GM23338 (cell line): ENCODE measurements around the gene GNB1L. TPM values are rescaled to one million over a fixed set of nuclear protein-coding genes. Genes with fewer than 3 reads are reported as not detected.

Source experiments
- ATAC-seq: fragments of 200-7000 bp; cut with Tn5 transposase; 3 replicates; pipeline ENCODE4 v1.9.1; 2020
- DNase-seq: peaks from one replicate; pipeline ENCODE4 v3.0.0-alpha.2; 2015; ENCODE audit warnings: low spot score
- H2AFZ ChIP-seq: fragments of 200-600 bp; sonication (generic); 2 replicates; pipeline ENCODE4 v1.8.0; 2016; ENCODE audit warnings: antibody characterized with exemption, mild to moderate bottlenecking, moderate library complexity
- H3F3A ChIP-seq: fragments of 200-600 bp; sonication (generic); replicated peaks from 2 replicates; pipeline ENCODE4 v1.8.0; 2017; ENCODE audit warnings: antibody characterized with exemption, mixed run types, low read depth
- H3K27ac ChIP-seq: fragments of 200-600 bp; sonication (generic); 2 replicates; pipeline ENCODE4 v1.6.1; 2016; ENCODE audit warnings: low read depth
- H3K27me3 ChIP-seq: fragments of 200-600 bp; sonication (generic); 2 replicates; pipeline ENCODE4 v1.8.0; 2016; ENCODE audit warnings: mild to moderate bottlenecking, mixed run types, moderate library complexity; ENCODE audit not compliant: insufficient read depth
- H3K36me3 ChIP-seq: fragments of 200-600 bp; sonication (generic); 2 replicates; pipeline ENCODE4 v1.8.0; 2016; ENCODE audit warnings: mild to moderate bottlenecking; ENCODE audit not compliant: insufficient read depth
- H3K4me1 ChIP-seq: fragments of 200-600 bp; sonication (generic); 2 replicates; pipeline ENCODE4 v1.8.0; 2016; ENCODE audit warnings: mild to moderate bottlenecking, moderate library complexity; ENCODE audit not compliant: insufficient read depth
- H3K4me2 ChIP-seq: fragments of 200-600 bp; sonication (generic); 2 replicates; pipeline ENCODE4 v1.7.1; 2017; ENCODE audit warnings: mixed run types
- H3K4me3 ChIP-seq: fragments of 200-600 bp; sonication (generic); 2 replicates; pipeline ENCODE4 v1.6.1; 2016; ENCODE audit warnings: mixed run types
- H3K79me2 ChIP-seq: fragments of 200-600 bp; sonication (generic); replicated peaks from 2 replicates; pipeline ENCODE4 v1.8.0; 2017; ENCODE audit warnings: mild to moderate bottlenecking; ENCODE audit not compliant: insufficient read depth
- H3K9me2 ChIP-seq: fragments of 200-600 bp; sonication (generic); 2 replicates; pipeline ENCODE4 v1.8.0; 2017; ENCODE audit not compliant: insufficient read depth
- H4K20me1 ChIP-seq: fragments of 200-600 bp; sonication (generic); replicated peaks from 2 replicates; pipeline ENCODE4 v1.8.0; 2017; ENCODE audit warnings: mild to moderate bottlenecking; ENCODE audit not compliant: insufficient read depth
- H3K27ac Mint-ChIP-seq: 2 replicates; pipeline ENCODE4 v1.8.0; 2020; ENCODE audit warnings: inconsistent platforms, mild to moderate bottlenecking, moderate library complexity, mixed read lengths
- H3K27me3 Mint-ChIP-seq: 3 replicates; pipeline ENCODE4 v1.8.0; 2022; ENCODE audit warnings: low read depth, mild to moderate bottlenecking, moderate library complexity, mixed read lengths, inconsistent platforms; ENCODE audit not compliant: insufficient read depth, poor library complexity
- H3K36me3 Mint-ChIP-seq: 3 replicates; pipeline ENCODE4 v1.8.0; 2021; ENCODE audit warnings: low read depth, mild to moderate bottlenecking, inconsistent platforms, moderate library complexity, mixed read lengths
- H3K4me1 Mint-ChIP-seq: 3 replicates; pipeline ENCODE4 v1.8.0; 2020; ENCODE audit warnings: mild to moderate bottlenecking, inconsistent platforms, mixed read lengths
- H3K4me3 Mint-ChIP-seq: 3 replicates; pipeline ENCODE4 v1.8.0; 2021; ENCODE audit warnings: moderate library complexity, mild to moderate bottlenecking, inconsistent platforms, mixed read lengths
- H3K9me3 Mint-ChIP-seq: 3 replicates; pipeline ENCODE4 v1.8.0; 2020; ENCODE audit warnings: moderate library complexity, mild to moderate bottlenecking, inconsistent platforms, mixed read lengths
- EZH2phosphoT487 ChIP-seq: fragments of 200-600 bp; sonication (generic); IDR thresholded peaks from one replicate; pipeline ENCODE4 v1.8.1; 2018; ENCODE audit warnings: antibody characterized with exemption; ENCODE audit not compliant: unreplicated experiment
- JUNB ChIP-seq: IDR thresholded peaks from one replicate; pipeline ENCODE4 v1.6.1; 2016; ENCODE audit warnings: antibody characterized with exemption; ENCODE audit not compliant: unreplicated experiment
- NANOG ChIP-seq: IDR thresholded peaks from 2 replicates; pipeline ENCODE4 v1.6.1; 2016; ENCODE audit warnings: antibody characterized with exemption, borderline replicate concordance
- POLR2AphosphoS5 ChIP-seq: IDR thresholded peaks from 2 replicates; pipeline ENCODE4 v1.6.1; 2016; ENCODE audit warnings: antibody characterized with exemption, low read depth
- STAT1 ChIP-seq: IDR thresholded peaks from one replicate; pipeline ENCODE4 v1.6.1; 2016; ENCODE audit warnings: antibody characterized with exemption; ENCODE audit not compliant: unreplicated experiment
- ZNF114 ChIP-seq: fragments of 250-450 bp; sonication (Bioruptor Pico); IDR thresholded peaks from 2 replicates; pipeline ENCODE4 v1.5.0; 2020; ENCODE audit warnings: mild to moderate bottlenecking, moderate library complexity
- ZNF331 ChIP-seq: fragments of 250-450 bp; sonication (Bioruptor Pico); IDR thresholded peaks from 2 replicates; pipeline ENCODE4 v1.5.0; 2020; ENCODE audit warnings: low read depth, mild to moderate bottlenecking, moderate library complexity
- polyA plus RNA-seq: library from polyadenylated mRNA; unstranded; fragments of >200 nt; fragmentation: Nextera tagmentation; extraction: Ambion mirVana; gene quantifications from 2 replicates; pipeline ENCODE4 v1.2.1, GENCODE V29; 2016
- total RNA-seq: library from RNA; depleted of rRNA; stranded (reverse); fragments of >200 nt; shearing (Covaris generic); gene quantifications from 2 replicates; pipeline ENCODE4 v1.2.3, GENCODE V29; 2014
- TF ChIP-seq, protein P1 (sequence below): IDR thresholded peaks from 2 replicates; pipeline ENCODE4 v1.6.1; 2016; ENCODE audit warnings: antibody characterized with exemption
- TF ChIP-seq, protein P2 (sequence below): fragments of 250-450 bp; sonication (Bioruptor Pico); IDR thresholded peaks from 2 replicates; pipeline ENCODE4 v1.5.0; 2020; ENCODE audit warnings: mild to moderate bottlenecking, moderate library complexity
- TF ChIP-seq, protein P3 (sequence below), 2 experiments: fragments of 200-600 bp in 1 of 2; sonication (generic) in 1 of 2; conservative IDR thresholded peaks; 2 replicates each; pipeline versions ENCODE4 v1.5.1 to v1.6.1; 2016 to 2017; ENCODE audit warnings: antibody characterized with exemption in 2 of 2, low read depth in 2 of 2, mild to moderate bottlenecking in 2 of 2, moderate library complexity in 1 of 2
- TF ChIP-seq, protein P4 (sequence below): IDR thresholded peaks from one replicate; pipeline ENCODE4 v1.6.1; 2018; ENCODE audit warnings: antibody characterized with exemption; ENCODE audit not compliant: unreplicated experiment

The GNB1L gene
- total and polyA plus RNA-seq, 2 experiments from 2014 or later = 15.2 to 27.8 TPM

DNA sequence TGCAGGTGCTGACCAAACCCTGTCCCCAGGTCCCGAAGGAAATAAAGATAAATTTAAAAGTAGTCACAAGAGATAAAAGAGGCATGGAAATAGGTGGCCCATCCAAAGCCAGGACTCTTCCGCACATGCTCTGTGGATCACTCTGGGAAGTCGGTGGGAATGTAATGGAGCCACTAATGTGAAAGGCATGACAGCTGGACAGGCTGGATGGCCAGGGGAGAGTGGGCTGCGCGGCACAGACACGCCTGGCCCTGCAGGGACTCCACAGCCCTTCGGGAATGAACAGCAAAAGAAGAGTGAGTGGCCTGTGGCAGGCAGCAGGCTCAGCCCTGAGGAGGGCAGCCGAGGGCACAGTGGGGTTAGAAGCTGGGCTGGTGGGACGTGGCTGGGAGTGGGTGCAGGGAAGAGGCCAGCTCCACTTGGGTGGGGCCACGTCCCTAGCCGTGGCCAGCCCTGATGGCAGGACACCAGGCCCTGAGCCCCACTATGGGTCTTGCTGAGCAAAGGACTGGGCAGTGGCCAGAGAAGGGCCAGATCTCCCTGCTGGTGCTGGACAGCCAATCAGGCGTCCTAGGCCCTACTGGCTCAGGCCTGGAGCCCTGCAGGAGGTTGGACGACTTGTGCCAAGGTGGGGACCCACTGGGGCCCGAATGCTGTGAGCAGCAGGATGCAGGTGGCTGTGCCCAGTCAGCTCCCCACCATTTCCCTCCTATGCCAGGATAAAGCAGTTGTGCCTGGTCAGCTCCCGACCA is 31.3 kb upstream of the GNB1L start:
- TF ChIP-seq ZNF114 (CRISPR knock-in tag) (no peak), JUNB (no peak), STAT1 (no peak), NANOG (no peak), ZNF331 (CRISPR knock-in tag) (no peak), POLR2AphosphoS5 (no peak), EZH2phosphoT487 (no peak)
- TF ChIP-seq, protein P1, sequence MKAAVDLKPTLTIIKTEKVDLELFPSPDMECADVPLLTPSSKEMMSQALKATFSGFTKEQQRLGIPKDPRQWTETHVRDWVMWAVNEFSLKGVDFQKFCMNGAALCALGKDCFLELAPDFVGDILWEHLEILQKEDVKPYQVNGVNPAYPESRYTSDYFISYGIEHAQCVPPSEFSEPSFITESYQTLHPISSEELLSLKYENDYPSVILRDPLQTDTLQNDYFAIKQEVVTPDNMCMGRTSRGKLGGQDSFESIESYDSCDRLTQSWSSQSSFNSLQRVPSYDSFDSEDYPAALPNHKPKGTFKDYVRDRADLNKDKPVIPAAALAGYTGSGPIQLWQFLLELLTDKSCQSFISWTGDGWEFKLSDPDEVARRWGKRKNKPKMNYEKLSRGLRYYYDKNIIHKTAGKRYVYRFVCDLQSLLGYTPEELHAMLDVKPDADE = no peak
- TF ChIP-seq, protein P2, sequence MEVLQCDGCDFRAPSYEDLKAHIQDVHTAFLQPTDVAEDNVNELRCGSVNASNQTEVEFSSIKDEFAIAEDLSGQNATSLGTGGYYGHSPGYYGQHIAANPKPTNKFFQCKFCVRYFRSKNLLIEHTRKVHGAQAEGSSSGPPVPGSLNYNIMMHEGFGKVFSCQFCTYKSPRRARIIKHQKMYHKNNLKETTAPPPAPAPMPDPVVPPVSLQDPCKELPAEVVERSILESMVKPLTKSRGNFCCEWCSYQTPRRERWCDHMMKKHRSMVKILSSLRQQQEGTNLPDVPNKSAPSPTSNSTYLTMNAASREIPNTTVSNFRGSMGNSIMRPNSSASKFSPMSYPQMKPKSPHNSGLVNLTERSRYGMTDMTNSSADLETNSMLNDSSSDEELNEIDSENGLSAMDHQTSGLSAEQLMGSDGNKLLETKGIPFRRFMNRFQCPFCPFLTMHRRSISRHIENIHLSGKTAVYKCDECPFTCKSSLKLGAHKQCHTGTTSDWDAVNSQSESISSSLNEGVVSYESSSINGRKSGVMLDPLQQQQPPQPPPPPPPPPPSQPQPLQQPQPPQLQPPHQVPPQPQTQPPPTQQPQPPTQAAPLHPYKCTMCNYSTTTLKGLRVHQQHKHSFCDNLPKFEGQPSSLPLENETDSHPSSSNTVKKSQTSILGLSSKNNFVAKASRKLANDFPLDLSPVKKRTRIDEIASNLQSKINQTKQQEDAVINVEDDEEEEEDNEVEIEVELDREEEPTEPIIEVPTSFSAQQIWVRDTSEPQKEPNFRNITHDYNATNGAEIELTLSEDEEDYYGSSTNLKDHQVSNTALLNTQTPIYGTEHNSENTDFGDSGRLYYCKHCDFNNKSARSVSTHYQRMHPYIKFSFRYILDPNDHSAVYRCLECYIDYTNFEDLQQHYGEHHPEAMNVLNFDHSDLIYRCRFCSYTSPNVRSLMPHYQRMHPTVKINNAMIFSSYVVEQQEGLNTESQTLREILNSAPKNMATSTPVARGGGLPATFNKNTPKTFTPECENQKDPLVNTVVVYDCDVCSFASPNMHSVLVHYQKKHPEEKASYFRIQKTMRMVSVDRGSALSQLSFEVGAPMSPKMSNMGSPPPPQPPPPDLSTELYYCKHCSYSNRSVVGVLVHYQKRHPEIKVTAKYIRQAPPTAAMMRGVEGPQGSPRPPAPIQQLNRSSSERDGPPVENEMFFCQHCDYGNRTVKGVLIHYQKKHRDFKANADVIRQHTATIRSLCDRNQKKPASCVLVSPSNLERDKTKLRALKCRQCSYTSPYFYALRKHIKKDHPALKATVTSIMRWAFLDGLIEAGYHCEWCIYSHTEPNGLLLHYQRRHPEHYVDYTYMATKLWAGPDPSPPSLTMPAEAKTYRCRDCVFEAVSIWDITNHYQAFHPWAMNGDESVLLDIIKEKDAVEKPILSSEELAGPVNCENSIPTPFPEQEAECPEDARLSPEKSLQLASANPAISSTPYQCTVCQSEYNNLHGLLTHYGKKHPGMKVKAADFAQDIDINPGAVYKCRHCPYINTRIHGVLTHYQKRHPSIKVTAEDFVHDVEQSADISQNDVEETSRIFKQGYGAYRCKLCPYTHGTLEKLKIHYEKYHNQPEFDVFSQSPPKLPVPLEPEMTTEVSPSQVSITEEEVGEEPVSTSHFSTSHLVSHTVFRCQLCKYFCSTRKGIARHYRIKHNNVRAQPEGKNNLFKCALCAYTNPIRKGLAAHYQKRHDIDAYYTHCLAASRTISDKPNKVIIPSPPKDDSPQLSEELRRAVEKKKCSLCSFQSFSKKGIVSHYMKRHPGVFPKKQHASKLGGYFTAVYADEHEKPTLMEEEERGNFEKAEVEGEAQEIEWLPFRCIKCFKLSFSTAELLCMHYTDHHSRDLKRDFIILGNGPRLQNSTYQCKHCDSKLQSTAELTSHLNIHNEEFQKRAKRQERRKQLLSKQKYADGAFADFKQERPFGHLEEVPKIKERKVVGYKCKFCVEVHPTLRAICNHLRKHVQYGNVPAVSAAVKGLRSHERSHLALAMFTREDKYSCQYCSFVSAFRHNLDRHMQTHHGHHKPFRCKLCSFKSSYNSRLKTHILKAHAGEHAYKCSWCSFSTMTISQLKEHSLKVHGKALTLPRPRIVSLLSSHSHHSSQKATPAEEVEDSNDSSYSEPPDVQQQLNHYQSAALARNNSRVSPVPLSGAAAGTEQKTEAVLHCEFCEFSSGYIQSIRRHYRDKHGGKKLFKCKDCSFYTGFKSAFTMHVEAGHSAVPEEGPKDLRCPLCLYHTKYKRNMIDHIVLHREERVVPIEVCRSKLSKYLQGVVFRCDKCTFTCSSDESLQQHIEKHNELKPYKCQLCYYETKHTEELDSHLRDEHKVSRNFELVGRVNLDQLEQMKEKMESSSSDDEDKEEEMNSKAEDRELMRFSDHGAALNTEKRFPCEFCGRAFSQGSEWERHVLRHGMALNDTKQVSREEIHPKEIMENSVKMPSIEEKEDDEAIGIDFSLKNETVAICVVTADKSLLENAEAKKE (CRISPR knock-in tag) = no peak
- TF ChIP-seq, protein P3, sequence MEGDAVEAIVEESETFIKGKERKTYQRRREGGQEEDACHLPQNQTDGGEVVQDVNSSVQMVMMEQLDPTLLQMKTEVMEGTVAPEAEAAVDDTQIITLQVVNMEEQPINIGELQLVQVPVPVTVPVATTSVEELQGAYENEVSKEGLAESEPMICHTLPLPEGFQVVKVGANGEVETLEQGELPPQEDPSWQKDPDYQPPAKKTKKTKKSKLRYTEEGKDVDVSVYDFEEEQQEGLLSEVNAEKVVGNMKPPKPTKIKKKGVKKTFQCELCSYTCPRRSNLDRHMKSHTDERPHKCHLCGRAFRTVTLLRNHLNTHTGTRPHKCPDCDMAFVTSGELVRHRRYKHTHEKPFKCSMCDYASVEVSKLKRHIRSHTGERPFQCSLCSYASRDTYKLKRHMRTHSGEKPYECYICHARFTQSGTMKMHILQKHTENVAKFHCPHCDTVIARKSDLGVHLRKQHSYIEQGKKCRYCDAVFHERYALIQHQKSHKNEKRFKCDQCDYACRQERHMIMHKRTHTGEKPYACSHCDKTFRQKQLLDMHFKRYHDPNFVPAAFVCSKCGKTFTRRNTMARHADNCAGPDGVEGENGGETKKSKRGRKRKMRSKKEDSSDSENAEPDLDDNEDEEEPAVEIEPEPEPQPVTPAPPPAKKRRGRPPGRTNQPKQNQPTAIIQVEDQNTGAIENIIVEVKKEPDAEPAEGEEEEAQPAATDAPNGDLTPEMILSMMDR (conservative IDR thresholded peaks at IDR 0.05; ENCODE audit: low read depth in 2 of 2) = no peak
- TF ChIP-seq, protein P4, sequence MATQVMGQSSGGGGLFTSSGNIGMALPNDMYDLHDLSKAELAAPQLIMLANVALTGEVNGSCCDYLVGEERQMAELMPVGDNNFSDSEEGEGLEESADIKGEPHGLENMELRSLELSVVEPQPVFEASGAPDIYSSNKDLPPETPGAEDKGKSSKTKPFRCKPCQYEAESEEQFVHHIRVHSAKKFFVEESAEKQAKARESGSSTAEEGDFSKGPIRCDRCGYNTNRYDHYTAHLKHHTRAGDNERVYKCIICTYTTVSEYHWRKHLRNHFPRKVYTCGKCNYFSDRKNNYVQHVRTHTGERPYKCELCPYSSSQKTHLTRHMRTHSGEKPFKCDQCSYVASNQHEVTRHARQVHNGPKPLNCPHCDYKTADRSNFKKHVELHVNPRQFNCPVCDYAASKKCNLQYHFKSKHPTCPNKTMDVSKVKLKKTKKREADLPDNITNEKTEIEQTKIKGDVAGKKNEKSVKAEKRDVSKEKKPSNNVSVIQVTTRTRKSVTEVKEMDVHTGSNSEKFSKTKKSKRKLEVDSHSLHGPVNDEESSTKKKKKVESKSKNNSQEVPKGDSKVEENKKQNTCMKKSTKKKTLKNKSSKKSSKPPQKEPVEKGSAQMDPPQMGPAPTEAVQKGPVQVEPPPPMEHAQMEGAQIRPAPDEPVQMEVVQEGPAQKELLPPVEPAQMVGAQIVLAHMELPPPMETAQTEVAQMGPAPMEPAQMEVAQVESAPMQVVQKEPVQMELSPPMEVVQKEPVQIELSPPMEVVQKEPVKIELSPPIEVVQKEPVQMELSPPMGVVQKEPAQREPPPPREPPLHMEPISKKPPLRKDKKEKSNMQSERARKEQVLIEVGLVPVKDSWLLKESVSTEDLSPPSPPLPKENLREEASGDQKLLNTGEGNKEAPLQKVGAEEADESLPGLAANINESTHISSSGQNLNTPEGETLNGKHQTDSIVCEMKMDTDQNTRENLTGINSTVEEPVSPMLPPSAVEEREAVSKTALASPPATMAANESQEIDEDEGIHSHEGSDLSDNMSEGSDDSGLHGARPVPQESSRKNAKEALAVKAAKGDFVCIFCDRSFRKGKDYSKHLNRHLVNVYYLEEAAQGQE = no peak
- Histone ChIP-seq H3F3A (no peaks in the 10 kb centered on the region; the same call in 1 of the 2 replicates), H3K27ac (no peak overlapping the region), H4K20me1 (no peaks in the 10 kb centered on the region), H3K36me3 (no peaks in the 10 kb centered on the region), H3K27me3 (no peaks in the 10 kb centered on the region), H3K79me2 (no peaks in the 10 kb centered on the region), H3K4me2 (no peak overlapping the region), H2AFZ (no peak overlapping the region), H3K4me1 (peaks cover 13% of the 10 kb centered on the region), H3K9me2 (no peaks in the 10 kb centered on the region), H3K4me3 (no peak overlapping the region)
- Mint-ChIP-seq H3K36me3 (no peaks in the 10 kb centered on the region; the same call in 2 of the 3 replicates), H3K27me3 (peaks cover 19% of the 10 kb centered on the region), H3K9me3 (no peaks in the 10 kb centered on the region), H3K4me1 (peaks cover 23% of the 10 kb centered on the region), H3K27ac (no peak overlapping the region), H3K4me3 (no peak overlapping the region)
- DNase-seq = no peak
- no peak for ATAC-seq
